Glomerular visceral epithelial cell (primary cell): ENCODE measurements around the gene MPO.

ENCODE experiments used
- DNase-seq: peaks from one replicate; pipeline ENCODE4 v3.0.0-alpha.2; 2016; ENCODE audit errors: extremely low spot score

The MPO gene

GRCh38 chr17:58279016-58279711, 1.6 kb downstream of the MPO start:
- no peak for DNase-seq

- DNase-seq, result no peak
Observed at GRCh38 chr17:58278661-58279015, 2.1 kb downstream of the MPO start.

GRCh38 chr17:58277802-58278595, 2.7 kb downstream of the MPO start:
- no peak for DNase-seq

- no peak for DNase-seq
Observed at GRCh38 chr17:58277107-58277801, 3.5 kb downstream of the MPO start.

- no peak for DNase-seq
Observed at GRCh38 chr17:58276423-58276822, 4.3 kb downstream of the MPO start.

GRCh38 chr17:58275417-58275816, 5.3 kb downstream of the MPO start:
- no peak for DNase-seq

GRCh38 chr17:58273453-58274104, 7.2 kb downstream of the MPO start:
- DNase-seq, result no peak

- no peak for DNase-seq
Observed at GRCh38 chr17:58272367-58273280, 8.1 kb downstream of the MPO start.

GRCh38 chr17:58271216-58271931, 9.4 kb downstream of the MPO start:
- no peak for DNase-seq

GRCh38 chr17:58270476-58271215, 10.1 kb downstream of the MPO start:
- no peak for DNase-seq

- no peak for DNase-seq
Observed at GRCh38 chr17:58269557-58270291, 11.0 kb downstream of the MPO start.

- no peak for DNase-seq
Observed at GRCh38 chr17:58268774-58269556, 11.8 kb downstream of the MPO start.

GRCh38 chr17:58268326-58268725, 12.4 kb downstream of the MPO start:
- no peak for DNase-seq

- DNase-seq, result no peak
Observed at GRCh38 chr17:58267347-58268324, 13.1 kb downstream of the MPO start.

GRCh38 chr17:58265902-58266875, 14.5 kb downstream of the MPO start:
- DNase-seq, result no peak

- no peak for DNase-seq
Observed at GRCh38 chr17:58265271-58265670, 15.5 kb downstream of the MPO start.
